GM18498 (cell line): ENCODE measurements around the gene SLC18A3.

Experiments used
- ATAC-seq: cut with Tn5 transposase; IDR thresholded peaks from one replicate; pipeline ENCODE4 v1.9.1; 2021; ENCODE audit warnings: mild to moderate bottlenecking, moderate library complexity; ENCODE audit not compliant: unreplicated experiment

The SLC18A3 gene

GRCh38 chr10:49611166-49611815, 1.2 kb downstream of the SLC18A3 start:
- no peak for ATAC-seq

- no peak for ATAC-seq
Observed at GRCh38 chr10:49611816-49612512, 1.9 kb downstream of the SLC18A3 start.

- no peak for ATAC-seq
Observed at GRCh38 chr10:49612513-49613164, 2.5 kb downstream of the SLC18A3 start.

DNA sequence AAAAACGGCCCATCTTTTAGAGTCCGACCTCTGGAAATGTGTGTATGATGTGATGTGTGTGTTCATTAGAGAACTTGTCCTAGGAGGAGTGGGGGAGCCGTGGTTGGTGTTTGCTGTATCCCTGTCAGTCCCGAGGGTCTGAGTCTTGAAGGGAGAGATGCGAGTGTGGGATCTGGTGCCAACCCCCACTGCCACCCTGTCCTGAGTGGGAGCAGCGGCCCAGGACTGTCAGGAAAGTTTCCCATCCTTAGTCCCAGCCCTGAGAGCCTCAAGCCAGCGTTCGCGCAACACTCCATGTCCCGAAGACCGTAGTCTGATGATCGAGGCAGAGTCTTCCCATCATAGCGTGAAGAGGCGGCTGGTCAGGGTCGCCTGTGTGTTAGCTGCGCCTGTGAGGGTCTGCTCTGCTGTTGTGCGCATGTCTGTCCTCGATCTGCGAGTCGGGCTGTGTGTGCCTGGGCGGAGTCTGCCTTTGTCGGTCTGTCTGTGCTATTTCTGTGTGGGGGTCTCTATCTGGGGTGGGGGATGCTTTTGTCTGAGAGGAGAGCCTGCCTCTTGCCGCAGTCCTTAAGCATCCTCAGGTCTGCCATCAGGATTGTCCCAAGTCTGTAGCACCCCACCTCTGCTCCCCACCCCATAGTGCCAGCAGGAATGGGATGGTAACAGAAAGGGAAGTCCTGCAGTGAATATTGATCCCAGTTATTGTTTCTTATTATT, 3.2 kb downstream of the SLC18A3 start:
- ATAC-seq: no peak

DNA sequence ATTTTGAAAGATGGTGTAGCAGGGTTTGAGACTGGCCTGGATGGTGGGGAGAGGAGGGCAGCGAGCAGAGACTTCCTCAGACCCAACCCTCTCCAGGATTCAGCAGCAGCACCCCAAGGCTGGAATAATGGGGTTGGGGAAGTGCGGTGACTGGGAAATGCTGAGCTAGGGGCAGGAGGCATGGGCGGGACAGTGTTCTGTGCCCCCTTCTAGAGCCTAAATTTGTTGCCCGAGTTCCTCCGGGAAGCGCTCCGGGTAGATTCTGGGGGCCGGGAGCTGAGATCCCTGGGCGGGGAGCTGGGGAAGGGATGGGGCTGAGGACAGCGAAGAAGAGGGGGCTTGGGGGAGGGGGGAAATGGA, 3.8 kb downstream of the SLC18A3 start, which contains the start of gene CHAT:
CHAT (plus strand) TSS at position 156 of the 360 bp plus-strand sequence; CDS start at position 309, 153 bp downstream.
- ATAC-seq: no peak

GRCh38 chr10:49614242-49615198, 4.4 kb downstream of the SLC18A3 start:
- no peak for ATAC-seq

DNA sequence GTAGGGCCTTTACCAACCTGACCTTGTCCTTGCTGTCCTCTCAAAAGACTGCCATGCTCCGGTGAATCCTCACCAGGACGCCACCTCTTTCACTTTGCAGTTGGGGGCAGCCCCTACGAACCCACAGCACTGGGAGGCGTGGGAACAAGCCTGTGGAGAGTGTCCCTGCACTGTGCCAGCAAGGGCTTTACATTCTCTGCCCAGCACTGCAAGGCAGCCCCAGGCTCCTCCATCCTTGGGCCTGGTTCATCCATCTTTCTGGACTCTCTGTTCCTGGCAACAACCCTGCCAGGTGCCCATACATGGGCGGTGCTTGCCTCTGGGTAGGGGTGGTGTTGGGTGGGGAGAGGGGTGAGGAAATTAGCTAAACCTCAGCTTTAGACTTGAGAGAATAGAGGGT, 5.1 kb downstream of the SLC18A3 start:
- ATAC-seq: no peak

DNA sequence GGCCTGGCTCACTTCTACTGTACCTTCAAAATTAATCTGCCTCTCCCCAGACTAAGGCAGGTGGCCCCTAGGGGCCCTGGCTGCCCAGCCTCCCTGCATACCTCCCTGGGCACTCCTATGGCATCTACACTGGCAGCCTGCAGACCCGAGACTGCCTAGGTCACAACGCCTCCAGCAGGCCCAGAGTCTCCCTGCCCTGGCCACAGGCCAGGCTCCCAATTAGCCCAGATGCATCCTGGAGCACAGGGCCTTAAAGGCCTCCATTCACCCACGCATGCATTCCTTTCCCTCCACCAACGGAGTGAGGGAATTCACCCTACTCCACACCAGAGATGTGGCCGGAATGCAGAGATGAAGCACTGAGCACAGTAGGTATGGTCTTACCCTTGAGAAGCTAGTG, 5.6 kb downstream of the SLC18A3 start:
- ATAC-seq: no peak

GRCh38 chr10:49616421-49617101, 6.5 kb downstream of the SLC18A3 start:
- no peak for ATAC-seq

DNA sequence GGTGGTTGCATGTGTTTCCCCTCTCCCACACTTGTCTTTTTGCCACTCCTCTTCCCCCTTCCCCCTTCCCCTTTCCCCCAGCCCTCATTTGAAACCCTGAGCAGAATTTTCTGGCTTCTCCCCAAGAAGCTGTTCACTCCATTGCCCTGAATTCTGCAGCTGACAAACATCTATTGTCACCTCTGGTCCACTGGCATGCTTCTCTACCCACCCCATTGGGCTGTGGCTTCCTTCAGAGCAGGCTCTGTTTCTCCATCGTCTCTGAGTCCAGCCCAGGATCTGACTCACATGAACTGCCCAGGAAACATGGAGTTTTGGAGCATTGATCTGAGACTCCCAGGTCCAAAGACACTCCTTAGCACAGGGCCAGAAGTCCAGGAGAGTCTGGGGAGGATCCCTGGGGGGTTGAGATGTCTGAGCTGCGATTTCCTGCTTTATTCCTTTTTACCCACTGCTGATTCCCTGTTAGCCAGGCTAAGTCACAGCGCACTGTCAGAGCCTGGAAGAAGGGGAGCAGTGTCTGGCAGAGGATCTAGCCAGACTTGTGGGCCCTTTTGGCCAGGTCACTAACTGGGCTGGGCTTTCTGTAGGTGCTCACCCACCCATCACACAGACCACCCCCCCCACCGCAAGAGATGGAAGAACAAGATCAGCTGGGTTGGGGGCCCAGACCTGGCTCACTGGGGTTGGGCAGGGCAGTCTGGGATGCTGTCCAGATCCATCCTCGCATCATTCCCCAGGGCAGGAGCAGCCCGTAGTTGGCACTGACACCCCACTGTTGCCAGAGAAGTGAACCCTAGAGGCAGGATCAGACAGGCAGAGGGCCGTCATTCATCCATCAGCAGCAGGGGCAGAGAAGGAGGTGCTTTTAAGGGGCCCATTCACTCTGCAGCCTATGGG, 7.3 kb downstream of the SLC18A3 start:
- ATAC-seq: no peak

- no peak for ATAC-seq
Observed at GRCh38 chr10:49618821-49619220, 8.7 kb downstream of the SLC18A3 start.

DNA sequence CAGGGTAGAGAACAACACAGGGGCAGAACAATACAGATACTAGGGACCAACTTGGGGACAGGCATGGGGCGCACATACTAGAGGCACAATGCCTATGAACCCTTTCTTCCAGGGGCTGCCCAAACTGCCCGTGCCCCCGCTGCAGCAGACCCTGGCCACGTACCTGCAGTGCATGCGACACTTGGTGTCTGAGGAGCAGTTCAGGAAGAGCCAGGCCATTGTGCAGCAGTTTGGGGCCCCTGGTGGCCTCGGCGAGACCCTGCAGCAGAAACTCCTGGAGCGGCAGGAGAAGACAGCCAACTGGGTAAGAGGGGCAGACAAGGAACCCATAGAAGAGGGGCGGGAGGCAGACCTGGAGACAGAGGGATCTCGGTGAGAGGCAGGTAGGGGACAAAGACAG, 9.5 kb downstream of the SLC18A3 start:
- no peak for ATAC-seq

- ATAC-seq: no peak
Observed at GRCh38 chr10:49620286-49620810, 10.2 kb downstream of the SLC18A3 start.

- no peak for ATAC-seq
Observed at GRCh38 chr10:49620841-49621378, 10.8 kb downstream of the SLC18A3 start.

- ATAC-seq: no peak
Observed at GRCh38 chr10:49621561-49621960, 11.5 kb downstream of the SLC18A3 start.

DNA sequence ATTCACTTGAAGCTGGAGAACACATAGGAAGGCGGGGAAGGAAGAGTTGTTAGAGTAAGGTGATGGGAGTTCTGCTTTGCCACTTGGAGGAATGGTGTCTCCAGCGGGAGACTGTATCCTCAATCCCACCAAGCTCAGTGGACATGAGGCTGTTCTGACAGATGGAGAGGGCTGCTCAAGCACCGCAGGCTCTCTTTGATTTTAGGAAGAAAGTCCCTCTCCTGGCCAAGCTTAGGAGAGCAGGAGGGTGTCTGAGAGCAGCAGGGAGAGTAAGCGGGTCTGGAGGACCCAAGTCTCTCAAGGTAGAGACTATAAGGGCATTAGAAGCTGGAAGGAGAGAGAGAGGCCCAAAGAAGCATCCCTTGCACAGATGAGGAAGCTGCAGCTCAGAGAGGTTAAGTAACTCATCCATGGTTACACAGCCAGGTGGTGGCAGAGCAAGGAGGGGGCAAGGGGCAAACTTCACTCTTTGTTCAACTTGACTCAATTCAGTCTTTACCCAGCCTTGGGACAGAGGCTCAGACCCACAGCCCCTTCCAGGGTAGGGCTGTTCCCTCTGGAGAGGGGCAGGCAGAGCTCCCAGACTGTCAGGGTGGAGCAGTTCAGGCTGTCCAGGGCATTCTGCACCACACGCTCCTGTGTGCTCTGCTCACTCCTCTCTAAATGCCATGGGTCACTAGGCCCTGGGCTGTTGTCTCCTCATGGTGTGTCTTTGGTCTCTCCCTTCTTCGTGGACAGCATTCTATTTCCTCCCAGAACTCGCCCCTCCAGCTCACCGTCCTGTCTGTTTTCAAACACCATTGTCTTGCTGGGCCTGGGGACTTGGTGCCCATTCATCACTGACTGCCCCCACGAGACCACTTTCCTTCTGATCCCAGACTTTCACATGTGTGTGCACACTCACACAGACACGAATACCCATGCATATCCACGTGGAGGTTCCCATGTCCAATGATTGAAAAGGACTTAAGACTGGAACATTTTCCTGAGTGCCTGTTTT, 12.6 kb downstream of the SLC18A3 start:
- ATAC-seq: no peak

GRCh38 chr10:49624629-49625028, 14.5 kb downstream of the SLC18A3 start:
- ATAC-seq: no peak
